Cortex of kidney (tissue), 1 donor: ENCODE results near the gene ZFP36L2.
A peak's percentile ranks its signal among the peaks of the same experiment; 100 is the strongest.

Source experiments
- DNase-seq: peaks from one replicate; lab custom pipeline; 2025; lab: John Stamatoyannopoulos, UW

ZFP36L2 gene

DNA sequence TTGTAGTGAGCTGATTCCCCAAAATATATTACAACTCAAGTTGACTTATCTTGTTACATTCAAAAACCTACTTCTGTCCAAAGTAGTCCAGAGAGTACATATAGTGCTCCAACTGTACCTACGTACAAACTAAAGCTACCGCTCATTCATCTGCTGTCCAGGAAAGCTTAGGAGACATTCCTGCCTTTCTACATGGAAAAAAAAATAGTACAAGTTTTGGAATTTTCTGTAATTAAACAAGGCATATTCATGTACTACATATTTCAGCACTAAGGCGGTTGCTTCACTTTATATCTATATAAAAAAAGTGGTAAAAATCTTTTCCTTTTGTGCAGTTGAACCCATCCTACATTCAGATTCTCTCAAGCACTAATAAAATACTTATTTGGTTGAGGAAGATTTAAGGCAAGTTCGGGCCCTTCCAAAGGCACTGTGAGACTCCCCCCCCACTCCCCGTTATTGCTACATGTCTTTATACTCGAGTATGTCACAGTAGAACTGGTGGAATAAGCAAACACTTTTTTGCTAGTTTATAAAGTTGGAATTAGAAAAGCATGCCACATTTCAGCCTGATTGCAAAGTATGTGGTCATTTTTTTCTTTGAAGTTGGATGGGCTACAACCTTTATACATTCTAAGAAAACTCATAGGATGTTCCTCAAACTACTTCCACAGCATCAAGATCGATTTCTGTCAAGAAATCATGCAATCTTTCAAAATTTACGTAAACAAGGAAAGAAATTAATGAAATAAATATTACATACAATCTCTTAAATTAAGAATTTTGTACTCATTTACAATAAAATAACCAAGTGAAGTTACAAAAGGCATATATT lies 3.7 kb downstream of the ZFP36L2 start:
- DNase-seq, result no peak

DNA sequence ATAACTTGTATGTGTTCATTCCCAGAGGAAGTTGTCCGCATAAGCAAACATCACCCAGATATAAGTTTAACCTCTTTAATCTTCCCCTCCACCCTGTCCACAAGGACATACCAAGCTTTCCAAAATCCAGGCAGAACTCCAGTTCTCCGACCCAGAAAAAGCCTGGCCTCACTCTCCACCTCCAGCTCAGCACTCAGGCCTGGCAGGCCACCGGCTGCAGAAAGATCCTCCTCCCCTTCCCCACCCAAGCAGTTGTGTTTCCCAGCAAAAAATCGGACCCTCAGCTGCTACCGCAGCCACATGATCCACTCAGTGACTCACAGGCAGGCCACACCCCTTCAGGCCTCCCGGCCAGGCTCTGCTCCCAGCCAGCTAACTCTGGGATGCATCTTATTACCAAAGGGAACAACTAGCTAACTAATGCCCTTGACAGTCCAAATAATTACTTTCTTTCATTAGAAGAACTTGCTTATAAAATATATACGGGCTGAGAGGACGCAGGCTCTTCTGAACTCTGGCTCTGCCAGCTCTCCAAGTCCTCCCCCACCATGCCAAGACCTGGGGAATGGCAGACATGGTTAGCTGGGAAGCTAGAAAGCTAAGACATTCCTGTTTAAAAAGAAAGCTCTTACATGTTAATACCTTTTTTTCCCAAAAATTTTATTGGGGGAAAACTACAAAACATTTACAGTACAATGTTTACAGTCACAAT lies 4.5 kb downstream of the ZFP36L2 start:
- DNase-seq, result no peak

DNA sequence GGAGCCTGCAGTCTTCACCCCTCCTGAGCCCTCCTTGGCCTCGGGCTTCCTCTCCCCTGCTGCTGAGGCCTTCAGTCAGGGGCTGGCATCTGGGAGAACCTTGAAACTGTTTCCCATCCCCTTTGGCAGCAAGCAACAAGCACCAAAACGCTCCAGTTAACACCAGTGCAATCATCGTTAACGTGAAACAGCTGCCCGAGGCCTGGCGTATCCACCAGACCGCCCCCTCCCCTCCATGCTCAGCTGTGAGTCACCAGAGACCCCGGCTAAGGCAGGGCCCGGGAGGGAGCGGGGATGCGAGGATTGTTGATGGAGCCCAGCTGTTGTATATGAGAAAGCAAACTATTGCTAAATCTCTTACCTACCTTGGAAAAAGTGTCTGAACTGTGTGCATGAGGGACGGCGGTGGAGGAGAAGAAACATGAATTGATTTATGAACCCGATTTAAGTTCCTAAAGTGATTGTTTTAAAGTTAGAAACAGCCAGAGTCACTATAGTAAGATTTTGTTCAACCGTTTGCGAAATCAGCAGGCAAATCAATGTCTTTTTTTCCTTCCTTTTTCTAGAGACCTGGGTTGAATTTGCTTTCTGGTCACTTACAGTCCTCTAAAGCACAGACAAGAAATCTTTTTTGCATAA lies 5.2 kb downstream of the ZFP36L2 start:
- no peak for DNase-seq

DNA sequence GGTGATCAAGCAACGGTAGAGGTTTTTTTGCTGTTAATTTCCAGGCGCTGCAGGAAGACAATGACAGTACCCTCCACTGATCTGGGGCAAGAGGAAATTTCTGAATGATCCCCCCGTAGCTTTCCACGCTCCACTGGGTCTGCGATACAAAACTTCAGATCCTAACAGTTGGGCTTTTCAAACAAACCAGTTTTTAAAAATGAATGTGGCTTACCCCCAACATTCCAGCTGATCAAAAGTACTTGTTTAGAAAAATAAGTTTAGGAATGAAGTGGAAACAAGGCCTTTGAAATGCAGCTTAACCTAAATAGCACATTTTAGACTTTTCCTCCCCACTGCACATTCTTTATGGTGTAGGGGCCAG lies 5.7 kb downstream of the ZFP36L2 start:
- DNase-seq, result no peak

DNA sequence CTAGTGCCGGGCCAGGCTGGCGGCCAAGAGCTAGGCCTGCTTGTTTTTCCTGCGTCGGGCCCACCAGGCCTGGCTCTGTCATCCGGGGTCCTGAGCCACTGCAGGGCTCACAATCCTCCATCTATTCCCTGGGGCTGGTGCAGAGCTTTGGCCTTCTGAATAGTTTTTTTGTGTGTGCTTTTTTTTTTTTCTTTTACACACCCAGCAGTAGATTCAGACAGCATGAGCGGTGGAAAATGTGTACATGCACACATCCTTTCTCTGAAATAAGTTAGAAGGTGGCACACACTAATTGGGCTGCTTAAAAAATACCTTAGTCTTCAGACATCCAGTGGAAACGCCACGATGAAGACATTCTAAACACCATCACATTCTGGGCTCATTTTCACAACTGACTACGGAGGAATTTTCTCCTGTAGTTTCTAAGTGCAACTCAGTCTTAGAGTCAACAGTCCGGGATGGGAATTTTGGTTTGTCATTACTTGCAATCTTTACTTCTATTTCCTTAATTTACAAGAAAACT lies 6.1 kb downstream of the ZFP36L2 start:
- no peak for DNase-seq

DNA sequence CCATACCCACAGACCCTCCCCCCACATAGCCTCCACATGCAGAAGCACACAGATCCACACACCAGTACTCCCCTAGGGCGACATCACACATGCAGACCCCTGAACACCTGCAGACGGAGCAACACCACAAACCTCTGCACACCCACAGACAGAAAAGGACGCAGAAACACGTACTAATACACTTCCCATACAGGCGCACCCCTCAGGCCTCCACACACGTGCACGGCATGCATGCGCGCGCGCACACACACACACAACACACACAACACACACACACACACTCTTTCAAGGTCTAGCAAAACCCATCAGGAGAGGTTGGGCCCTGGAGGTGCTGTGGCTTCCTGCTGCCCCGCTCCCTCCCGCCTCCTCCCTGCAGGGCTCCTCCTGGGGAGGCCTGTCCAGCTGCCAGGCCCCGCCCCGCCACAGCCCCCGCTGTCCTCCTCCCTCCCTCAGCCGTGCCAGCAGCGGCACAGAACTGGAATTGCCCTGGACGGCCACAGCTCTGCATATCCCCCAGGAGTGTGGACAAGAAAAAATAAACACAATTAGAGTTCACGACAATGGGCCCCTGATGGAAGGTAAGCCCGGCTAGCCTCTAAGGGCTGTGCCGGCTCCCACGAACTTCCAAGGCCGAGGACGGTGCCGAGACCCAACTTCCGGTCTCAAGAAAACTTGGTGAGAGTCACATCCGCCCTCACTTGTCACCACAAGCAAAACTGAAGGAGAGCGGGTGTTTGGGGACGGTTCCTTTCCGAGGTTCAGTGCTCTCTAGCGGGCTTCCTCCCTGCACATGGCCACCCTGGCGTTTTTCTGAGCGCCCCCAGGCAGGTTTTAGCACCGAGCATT lies 6.8 kb downstream of the ZFP36L2 start:
- peak; percentile 20 for DNase-seq

DNA sequence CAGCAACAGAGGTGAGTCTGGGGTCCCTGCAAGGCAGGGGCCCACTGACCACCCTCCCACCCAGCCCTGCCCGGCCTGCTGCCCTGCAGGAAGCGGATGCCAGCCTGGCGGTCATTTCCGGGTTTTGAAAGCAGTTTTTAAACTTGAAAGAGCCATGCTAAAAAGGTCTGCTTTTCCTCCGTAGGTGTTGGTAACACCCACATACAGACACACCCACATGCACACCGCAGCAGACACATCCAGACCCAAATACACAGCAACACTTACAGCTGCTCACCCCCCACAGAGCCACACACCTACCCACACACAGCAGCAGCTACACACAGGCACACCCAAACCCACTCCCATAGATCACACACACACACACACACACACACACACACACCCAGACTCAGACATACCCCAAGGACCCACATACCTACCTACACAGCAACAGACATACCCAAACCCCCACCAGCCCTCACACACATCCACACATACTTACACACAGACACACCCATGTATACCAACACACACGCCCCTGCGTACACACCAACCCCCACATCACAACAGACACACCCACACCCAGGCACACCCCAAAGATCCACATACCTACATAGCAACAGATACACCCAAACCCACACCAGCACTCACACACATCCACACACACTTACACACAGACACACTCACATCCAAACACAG lies 7.6 kb downstream of the ZFP36L2 start:
- DNase-seq, result no peak

DNA sequence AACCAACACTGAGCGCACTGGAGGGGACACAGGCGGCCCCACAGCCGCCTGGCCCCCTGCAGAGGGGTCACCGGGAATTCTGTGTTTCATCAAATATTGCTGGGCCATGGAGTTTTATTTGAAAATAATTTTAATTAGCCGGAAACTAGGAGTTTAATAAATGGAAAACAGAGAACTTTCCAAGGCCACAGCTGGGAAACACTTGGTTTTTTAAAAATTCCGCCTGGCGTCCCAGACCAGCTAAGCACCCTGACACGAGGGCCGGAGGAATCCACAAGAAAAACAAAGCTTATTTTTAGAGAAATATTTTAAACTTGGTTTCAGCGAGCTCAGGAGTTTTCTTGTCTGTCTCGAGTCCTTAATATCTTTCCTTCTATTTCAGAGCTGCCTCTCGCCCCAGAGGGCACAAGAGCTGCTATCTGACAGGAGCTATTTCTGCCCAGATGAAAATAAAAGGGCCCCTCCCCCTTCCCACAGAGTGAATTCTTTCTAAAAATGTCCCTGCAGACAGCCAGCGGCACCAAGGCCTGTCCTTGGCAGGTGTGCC lies 8.2 kb downstream of the ZFP36L2 start:
- no peak for DNase-seq

DNA sequence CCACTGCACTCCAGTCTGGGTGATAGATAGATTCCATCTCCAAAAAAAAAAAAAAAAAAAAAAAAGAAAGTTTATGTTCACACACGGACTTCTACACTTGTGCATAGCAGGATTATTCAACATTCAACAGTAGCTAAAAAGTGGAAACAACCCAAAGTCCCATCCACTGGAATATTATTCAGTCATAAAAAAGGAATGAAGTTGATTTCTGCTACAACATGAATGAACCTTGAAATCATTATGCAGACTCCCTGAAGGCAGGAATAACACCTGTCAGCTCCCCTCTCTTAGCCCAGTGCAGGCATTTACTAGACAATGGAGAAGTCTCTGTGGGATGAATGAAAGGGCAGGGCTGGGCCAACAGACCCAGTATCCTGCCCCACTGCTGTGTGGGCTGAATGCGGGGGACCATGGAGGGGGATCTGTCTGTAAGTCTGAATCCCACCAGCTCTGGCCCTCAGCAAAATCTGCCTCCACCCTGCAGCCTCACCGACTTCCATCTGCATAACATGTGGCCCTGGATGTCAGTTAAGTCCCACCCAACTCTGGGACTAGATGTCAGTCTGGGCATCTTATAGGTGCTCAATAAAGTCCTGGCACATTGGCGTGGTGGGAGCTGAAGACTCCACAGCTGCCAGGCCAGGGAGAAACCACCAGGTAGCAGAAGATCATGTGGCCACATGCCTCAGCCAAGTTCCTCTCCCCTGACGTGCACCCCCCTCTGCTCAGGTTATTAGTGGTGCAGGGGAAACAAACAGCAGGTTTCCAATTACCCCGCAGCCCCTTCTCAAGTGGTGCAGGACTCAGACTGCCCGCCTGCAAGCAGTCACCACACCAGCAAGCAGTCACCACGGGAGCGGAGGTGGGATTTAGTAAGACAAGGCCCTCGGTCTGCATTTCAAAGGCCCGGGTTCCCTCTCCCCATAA lies 8.9 kb downstream of the ZFP36L2 start:
- no peak for DNase-seq

DNA sequence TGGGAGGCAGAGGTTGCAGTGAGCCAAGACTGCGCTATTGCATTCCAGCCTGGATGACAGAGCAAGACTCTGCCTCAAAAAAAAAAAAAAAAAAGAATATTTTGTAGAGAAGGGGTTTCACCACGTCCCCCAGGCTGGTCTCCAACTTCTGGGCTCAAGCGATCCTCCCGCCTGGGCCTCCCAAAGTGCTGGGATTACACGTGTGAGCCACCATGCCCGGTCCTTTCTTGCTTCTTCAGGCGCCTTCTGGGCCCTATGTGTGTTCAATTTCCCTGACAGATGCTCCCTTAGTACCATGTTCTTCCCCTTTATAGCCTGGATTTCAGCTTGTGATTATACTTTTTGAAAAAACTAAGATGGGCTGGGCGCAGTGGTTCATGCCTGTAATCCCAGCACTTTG lies 9.8 kb downstream of the ZFP36L2 start:
- no peak for DNase-seq

DNA sequence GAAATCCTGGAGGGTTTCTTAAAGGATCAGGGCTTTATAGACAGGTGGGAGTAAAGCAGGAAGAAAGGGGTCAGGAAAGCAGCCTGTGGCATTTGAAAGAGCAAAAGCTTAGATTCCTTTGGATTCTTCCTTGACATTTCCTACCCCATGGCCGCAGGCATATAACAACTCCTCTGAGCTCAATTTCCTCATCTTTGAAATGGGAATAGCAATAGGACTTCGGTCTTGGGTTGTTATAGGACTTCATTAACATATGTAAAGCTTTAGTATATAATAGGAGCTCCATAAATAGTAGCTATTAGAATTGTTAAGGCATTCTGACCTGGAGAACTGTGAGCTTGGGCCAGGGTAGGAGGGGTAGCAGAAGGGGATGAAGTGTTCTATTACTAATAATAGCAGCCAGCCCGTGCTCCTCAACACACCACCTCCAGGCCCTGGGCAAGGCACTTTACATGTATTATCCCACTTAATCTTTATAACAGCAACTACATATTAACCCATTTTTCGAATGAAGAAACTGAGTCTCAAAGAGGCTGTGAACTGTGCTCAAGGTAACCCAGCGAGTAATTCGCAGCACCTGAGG lies 10.6 kb downstream of the ZFP36L2 start:
- DNase-seq, result no peak

DNA sequence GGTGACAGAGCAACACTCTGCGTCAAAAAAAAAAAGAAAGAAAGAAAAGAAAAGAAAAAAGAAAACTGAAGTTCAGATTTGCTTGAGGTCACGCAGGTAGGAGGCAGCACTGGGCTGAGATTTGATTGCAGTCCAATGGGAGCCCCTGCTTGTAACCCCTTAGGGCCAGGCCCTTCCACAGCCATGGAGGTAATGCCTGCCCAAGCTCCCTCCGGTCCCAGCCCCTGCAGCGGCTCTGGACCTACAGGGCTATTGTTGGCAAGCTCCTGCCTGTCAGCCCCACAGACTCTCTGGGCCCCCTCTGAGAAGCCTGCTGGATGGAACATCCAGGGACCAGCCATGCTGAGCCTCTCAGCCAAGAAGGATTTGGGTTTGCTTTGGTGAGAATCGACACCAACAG lies 12.2 kb downstream of the ZFP36L2 start:
- DNase-seq, result no peak

DNA sequence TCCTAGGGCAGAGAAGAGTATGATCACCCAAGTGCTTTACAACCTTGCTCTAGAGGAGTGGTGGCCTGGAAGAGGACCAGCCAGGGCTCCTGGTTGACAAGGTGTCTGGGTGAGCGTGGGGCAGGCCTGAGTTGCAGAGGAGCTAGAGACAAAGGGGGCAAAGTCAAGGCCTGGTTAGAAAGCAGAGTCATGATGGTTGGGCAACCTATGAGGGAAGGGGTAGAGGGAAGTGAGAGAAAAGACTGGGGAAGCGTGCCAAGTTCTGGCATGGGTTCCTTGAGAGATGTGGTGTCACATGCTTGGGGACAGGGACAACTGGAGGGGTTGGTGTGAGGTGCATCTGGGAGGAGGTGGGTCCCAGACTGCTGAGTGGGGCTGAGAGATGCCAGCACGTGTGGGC lies 13.5 kb downstream of the ZFP36L2 start:
- DNase-seq, result no peak

DNA sequence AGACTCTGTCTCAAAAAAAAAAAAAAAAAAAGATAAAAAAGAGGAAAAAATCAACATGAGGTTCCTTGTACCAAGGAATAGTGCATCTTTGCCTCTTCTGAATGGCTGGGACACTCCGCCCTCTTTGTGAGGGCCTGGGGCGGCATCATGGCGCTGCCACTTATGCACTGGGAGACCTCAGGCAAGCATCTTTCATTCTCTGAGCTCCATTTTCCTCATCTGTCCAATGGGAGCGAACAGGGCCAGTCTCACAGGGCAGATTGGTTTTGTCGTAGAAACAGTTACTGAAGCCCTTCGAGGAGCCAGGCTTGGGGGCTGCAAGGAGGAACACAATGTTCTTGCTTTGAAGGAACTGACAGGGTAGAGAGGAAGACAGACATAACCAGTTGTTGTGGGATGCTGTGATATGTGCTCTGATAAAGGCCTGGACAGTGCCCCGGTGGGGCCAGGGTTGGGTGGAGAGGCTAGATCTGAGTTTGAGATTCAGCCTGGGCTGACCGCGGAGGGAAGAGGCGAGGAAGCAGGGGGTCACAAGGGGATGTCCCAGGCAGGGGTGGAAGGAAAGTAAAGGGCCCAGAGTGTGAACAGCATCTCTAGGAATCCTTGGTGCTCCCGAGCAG lies 14.1 kb downstream of the ZFP36L2 start:
- no peak for DNase-seq

DNA sequence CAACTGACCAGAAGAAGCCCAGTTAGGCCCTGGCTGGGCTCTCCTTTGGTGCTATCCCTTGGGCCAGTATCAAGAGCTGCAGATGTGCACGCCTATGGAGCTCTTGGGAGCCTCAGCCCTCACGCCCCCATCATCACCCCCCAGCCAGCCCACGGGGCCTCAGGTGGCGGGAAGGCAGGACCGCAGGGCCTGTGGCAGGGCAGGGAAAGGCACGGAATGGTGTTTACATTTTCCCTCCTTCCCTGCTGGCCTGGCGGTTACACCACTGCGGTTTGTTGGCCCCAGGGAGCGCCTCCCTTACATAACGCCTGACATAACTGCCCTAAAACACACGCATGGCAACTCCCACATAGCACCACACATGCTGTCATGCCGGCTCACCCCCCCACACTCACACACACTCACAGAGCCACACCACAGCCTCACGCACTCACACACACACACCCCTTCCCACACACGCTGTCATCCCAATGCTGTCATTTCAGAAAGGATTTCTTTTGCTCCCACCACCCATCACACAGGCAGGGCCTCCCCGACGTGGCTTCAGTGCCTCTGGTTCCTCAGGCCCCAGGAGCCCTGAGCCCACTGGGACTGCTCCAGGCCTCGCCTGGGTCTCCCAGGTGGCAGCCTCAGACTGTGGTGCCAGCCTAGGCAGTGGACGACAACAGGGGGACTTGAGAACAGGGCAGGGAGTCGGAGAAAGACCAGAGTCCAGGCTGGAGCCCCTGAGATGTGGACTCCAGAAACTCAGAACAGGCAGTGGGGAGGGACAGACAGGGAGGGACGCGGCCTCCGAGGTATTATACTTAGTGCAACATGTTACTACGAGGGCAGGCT lies 15.7 kb downstream of the ZFP36L2 start:
- DNase-seq, result no peak

DNA sequence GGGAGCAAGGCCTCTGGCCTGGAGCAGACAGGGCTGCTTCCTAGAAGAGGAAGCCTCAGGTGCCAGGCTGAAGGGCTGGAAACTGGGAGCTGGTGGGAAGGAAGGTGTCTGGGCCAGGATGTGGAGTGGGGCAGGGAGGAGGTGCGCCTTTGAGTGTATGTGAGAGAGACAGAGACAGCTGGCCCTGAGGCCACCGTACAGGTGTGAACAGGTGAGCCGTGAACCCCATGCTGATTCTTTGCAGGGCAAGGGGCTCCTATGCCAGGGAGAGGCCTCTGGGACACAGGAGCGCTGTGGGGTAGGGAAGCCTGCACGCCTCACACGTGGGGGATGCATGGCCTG lies 16.3 kb downstream of the ZFP36L2 start:
- DNase-seq, result no peak

DNA sequence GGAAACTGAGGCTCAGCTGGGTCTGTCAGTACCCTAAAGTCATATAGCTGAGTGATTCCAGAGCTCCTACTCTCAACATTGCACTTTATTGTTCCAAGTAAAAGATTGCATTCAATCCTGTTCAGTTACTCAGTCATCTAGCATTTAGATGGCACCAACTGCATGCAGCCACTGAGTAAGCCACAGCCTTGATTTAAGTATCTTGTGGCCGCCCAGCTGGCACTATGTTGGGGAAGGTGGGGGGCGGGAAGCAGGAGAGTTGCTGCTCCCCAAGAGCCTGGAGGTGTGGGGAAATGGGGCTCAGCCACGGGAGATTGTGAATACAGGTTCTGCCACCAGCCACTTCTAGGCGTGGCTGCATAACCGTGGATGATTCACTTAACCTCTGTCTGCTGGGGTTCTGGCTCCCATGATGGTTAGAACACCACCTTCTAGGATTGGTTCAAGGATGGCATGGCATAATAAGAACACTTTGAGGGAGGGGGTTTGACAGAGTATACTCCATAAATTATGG lies 17.1 kb downstream of the ZFP36L2 start:
- no peak for DNase-seq
